Smooth muscle cell (in vitro differentiated cells): Measurements from ENCODE around the gene HSD17B1. TPM values are rescaled to one million over a fixed set of nuclear protein-coding genes. Genes with fewer than 3 reads are reported as not detected.

Source experiments
- DNase-seq: peaks from one replicate; lab custom pipeline; 2025; ENCODE audit not compliant: unreplicated experiment; lab: John Stamatoyannopoulos, UW
- H2AFZ ChIP-seq: fragments of 200-600 bp; sonication (generic); 2 replicates; pipeline ENCODE4 v1.6.0; 2016; ENCODE audit warnings: antibody characterized with exemption, low read depth, mild to moderate bottlenecking
- H3F3A ChIP-seq: fragments of 200-600 bp; sonication (generic); 2 replicates; pipeline ENCODE4 v1.6.0; 2017; ENCODE audit warnings: antibody characterized with exemption, low read depth
- H3K27ac ChIP-seq: fragments of 200-600 bp; sonication (generic); 2 replicates; pipeline ENCODE4 v1.5.1; 2016; ENCODE audit warnings: low read depth, mild to moderate bottlenecking
- H3K27me3 ChIP-seq: fragments of 200-600 bp; sonication (generic); 2 replicates; pipeline ENCODE4 v1.6.1; 2016; ENCODE audit warnings: low read depth, mild to moderate bottlenecking
- H3K36me3 ChIP-seq: fragments of 200-600 bp; sonication (generic); 2 replicates; pipeline ENCODE4 v1.5.1; 2016; ENCODE audit warnings: low read depth
- H3K4me1 ChIP-seq: fragments of 200-600 bp; sonication (generic); 2 replicates; pipeline ENCODE4 v1.5.1; 2016; ENCODE audit warnings: low read depth
- H3K4me2 ChIP-seq: fragments of 200-600 bp; sonication (generic); 2 replicates; pipeline ENCODE4 v1.6.0; 2016; ENCODE audit warnings: mild to moderate bottlenecking
- H3K4me3 ChIP-seq: fragments of 200-600 bp; sonication (generic); 2 replicates; pipeline ENCODE4 v1.5.1; 2016; ENCODE audit warnings: mild to moderate bottlenecking
- H3K79me2 ChIP-seq: fragments of 200-600 bp; sonication (generic); 2 replicates; pipeline ENCODE4 v1.6.0; 2016; ENCODE audit warnings: low read depth, mild to moderate bottlenecking
- H3K9ac ChIP-seq: fragments of 200-600 bp; sonication (generic); 2 replicates; pipeline ENCODE4 v1.6.0; 2016; ENCODE audit warnings: low read depth
- H3K9me3 ChIP-seq: fragments of 200-600 bp; sonication (generic); replicated peaks from 2 replicates; pipeline ENCODE4 v1.5.1; 2016; ENCODE audit warnings: low read depth
- H4K20me1 ChIP-seq: fragments of 200-600 bp; sonication (generic); 2 replicates; pipeline ENCODE4 v1.6.0; 2016; ENCODE audit warnings: low read depth
- WGBS: methylation state at CpG from one replicate; pipeline ENCODE4 v1.1.7; 2016; ENCODE audit warnings: low lambda C conversion rate; 5-methylcytosine and 5-hydroxymethylcytosine counted together
- polyA plus RNA-seq: library from polyadenylated mRNA; unstranded; fragments of >200 nt; fragmentation: Nextera tagmentation; extraction: Ambion mirVana; gene quantifications from 2 replicates; pipeline ENCODE4 v1.2.1, GENCODE V29; 2016
- total RNA-seq: library from RNA; depleted of rRNA; stranded (reverse); fragments of >200 nt; gene quantifications from 2 replicates; pipeline ENCODE4 v1.2.3, GENCODE V29; 2014
- TF ChIP-seq, protein P1 (sequence below): fragments of 200-600 bp; sonication (generic); IDR thresholded peaks from 2 replicates; pipeline ENCODE4 v1.5.1; 2017; ENCODE audit warnings: borderline replicate concordance, mild to moderate bottlenecking, antibody characterized with exemption; ENCODE audit not compliant: insufficient read depth, poor library complexity, severe bottlenecking

HSD17B1 gene
- total and polyA plus RNA-seq, 2 experiments from 2014 or later, result 0.40 to 3.5 TPM

DNA sequence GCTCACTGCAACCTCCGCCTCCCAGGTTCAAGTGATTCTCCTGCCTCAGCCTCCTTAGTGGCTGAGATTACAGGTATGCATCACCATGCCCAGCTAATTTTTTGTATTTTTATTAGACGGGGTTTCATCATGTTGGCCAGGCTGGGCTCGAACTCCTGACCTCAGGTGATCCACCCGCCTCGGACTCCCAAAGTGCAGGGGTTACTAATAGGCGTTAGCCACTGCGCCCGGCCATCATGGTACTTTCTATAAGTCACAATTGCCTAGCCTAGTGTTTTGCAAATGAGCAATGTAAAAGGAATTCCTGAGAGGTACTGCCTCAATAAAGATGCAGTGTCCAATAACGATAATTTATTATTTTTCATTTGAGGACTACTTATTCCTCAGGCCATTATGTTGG lies 38.7 kb downstream of the HSD17B1 start:
- peaks cover 2% of the 10 kb centered on the region for H3K36me3 ChIP-seq
- no peaks in the 10 kb centered on the region for H3K9me3 ChIP-seq
- H3K4me1 ChIP-seq, result no peaks in the 10 kb centered on the region
- H4K20me1 ChIP-seq, result peaks cover 42% of the 10 kb centered on the region
- H3K4me3 ChIP-seq, result no peak overlapping the region
- H3K9ac ChIP-seq, result no peak overlapping the region
- TF ChIP-seq, protein P1, sequence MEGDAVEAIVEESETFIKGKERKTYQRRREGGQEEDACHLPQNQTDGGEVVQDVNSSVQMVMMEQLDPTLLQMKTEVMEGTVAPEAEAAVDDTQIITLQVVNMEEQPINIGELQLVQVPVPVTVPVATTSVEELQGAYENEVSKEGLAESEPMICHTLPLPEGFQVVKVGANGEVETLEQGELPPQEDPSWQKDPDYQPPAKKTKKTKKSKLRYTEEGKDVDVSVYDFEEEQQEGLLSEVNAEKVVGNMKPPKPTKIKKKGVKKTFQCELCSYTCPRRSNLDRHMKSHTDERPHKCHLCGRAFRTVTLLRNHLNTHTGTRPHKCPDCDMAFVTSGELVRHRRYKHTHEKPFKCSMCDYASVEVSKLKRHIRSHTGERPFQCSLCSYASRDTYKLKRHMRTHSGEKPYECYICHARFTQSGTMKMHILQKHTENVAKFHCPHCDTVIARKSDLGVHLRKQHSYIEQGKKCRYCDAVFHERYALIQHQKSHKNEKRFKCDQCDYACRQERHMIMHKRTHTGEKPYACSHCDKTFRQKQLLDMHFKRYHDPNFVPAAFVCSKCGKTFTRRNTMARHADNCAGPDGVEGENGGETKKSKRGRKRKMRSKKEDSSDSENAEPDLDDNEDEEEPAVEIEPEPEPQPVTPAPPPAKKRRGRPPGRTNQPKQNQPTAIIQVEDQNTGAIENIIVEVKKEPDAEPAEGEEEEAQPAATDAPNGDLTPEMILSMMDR, result no peak
- no peak overlapping the region for H2AFZ ChIP-seq
- 97% methylated on average over 9 of the region's 9 CpGs for WGBS
- H3K27ac ChIP-seq, result no peak overlapping the region
- no peak for DNase-seq
- H3K4me2 ChIP-seq, result no peak overlapping the region
- H3K27me3 ChIP-seq, result no peaks in the 10 kb centered on the region
- no peaks in the 10 kb centered on the region for H3F3A ChIP-seq
- H3K79me2 ChIP-seq, result peaks cover 35% of the 10 kb centered on the region

DNA sequence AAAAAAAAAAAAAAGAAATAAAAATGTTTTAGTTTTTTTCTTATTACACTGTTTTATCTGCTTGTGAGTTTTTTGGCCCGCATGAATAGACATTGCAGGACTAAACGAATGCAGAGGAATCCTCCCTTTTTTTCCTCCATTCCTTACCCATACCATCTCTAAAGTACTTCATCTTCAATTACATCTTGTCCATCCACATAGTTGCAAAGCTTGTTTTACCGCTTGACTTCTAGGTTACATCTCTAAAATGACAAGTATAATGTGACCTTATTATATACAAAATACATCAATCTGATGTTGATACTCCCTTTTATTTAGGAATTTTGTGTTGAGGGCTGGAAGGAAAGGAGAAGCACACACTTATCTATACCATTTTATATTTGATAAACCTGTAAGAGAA lies 43.7 kb downstream of the HSD17B1 start:
- Histone ChIP-seq H3K4me1 (no peaks in the 10 kb centered on the region), H3K9me3 (no peaks in the 10 kb centered on the region), H3K4me2 (no peak overlapping the region), H4K20me1 (peaks cover 87% of the 10 kb centered on the region), H3K79me2 (peaks cover 81% of the 10 kb centered on the region), H3K4me3 (no peak overlapping the region), H3K36me3 (peaks cover 2% of the 10 kb centered on the region), H3K9ac (no peak overlapping the region), H3F3A (no peaks in the 10 kb centered on the region), H3K27me3 (no peaks in the 10 kb centered on the region), H3K27ac (no peak overlapping the region), H2AFZ (no peak overlapping the region)
- WGBS, result 88% methylated on average over 3 of the region's 3 CpGs
- no peak for DNase-seq
- TF ChIP-seq, protein P1, result no peak

DNA sequence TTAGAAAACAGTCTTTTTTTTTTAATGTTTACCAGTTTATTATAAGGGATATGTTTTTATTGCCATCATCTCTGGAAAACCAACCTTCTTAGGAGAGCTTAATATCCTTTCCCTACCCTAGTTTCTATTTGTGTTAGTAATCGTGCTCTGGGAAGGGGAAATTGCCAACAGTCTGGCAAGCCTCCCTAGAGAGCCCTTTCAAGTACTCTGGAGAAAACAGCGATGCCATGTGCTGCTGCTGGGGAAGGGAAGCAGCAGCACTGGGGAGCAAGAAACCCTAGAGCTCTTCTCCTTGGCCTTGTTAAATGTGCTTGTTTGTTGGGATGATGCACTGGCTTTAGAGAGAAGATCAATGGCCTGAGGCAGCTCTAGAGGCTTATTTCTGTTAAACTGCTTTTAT lies 46.2 kb downstream of the HSD17B1 start:
- H3K4me2 ChIP-seq, result no peak overlapping the region
- no peaks in the 10 kb centered on the region for H3F3A ChIP-seq
- peaks cover 88% of the 10 kb centered on the region for H3K79me2 ChIP-seq
- TF ChIP-seq, protein P1, result no peak
- no peak overlapping the region for H2AFZ ChIP-seq
- no peak for DNase-seq
- H3K27ac ChIP-seq, result no peak overlapping the region
- 92% methylated on average over 2 of the region's 2 CpGs for WGBS
- no peak overlapping the region for H3K9ac ChIP-seq
- no peaks in the 10 kb centered on the region for H3K27me3 ChIP-seq
- H3K4me3 ChIP-seq, result no peak overlapping the region
- H3K36me3 ChIP-seq, result no peaks in the 10 kb centered on the region
- H4K20me1 ChIP-seq, result peaks cover 92% of the 10 kb centered on the region
- H3K4me1 ChIP-seq, result no peaks in the 10 kb centered on the region
- H3K9me3 ChIP-seq, result no peaks in the 10 kb centered on the region

DNA sequence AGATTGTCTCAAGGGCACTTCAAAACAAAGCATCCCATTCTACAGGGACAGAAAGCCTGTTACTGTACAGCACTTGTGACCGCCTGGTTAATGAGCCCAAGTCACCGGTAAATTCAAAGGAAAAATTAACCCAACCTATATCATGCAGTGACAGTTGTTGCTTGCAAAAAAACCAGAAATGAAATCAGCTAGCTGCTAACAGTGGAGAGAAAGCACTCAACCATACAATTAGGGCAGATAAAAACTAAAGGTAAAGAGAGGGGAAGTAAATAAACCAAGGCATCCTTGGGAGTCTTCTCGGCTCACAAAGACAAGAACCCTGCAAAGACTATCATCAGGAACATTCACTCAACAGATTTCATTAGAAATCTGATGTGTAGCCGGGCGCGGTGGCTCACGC lies 50.6 kb downstream of the HSD17B1 start:
- WGBS, result 92% methylated on average over 7 of the region's 7 CpGs
- no peaks in the 10 kb centered on the region for H3K36me3 ChIP-seq
- peaks cover 98% of the 10 kb centered on the region for H3K79me2 ChIP-seq
- DNase-seq, result no peak
- H3K4me1 ChIP-seq, result peaks cover 11% of the 10 kb centered on the region
- H4K20me1 ChIP-seq, result peaks cover 96% of the 10 kb centered on the region
- no peak overlapping the region for H3K4me2 ChIP-seq
- no peak overlapping the region for H2AFZ ChIP-seq
- H3K9me3 ChIP-seq, result no peaks in the 10 kb centered on the region
- H3K27ac ChIP-seq, result no peak overlapping the region
- TF ChIP-seq, protein P1, result no peak
- no peaks in the 10 kb centered on the region for H3K27me3 ChIP-seq
- no peaks in the 10 kb centered on the region for H3F3A ChIP-seq
- no peak overlapping the region for H3K9ac ChIP-seq
- H3K4me3 ChIP-seq, result no peak overlapping the region
